Keratinocyte (primary cell): ENCODE data around the gene LRRC58. TPM values are rescaled to one million over a fixed set of nuclear protein-coding genes. Genes with fewer than 3 reads are reported as not detected.

ENCODE experiments used
- DNase-seq: peaks from one replicate; pipeline ENCODE4 v3.0.0-alpha.2; 2011; ENCODE audit warnings: low read depth, missing footprints, low spot score
- FAIRE-seq: peaks from 2 replicates; lab custom pipeline; 2011; peaks lifted over from hg19 to GRCh38; lab: Jason Lieb, UNC
- H2AFZ ChIP-seq: 2 replicates; pipeline ENCODE4 v1.6.0; 2012; ENCODE audit warnings: low read length, control low read depth, inconsistent platforms; ENCODE audit not compliant: control insufficient read depth
- H3K27ac ChIP-seq: 2 replicates; pipeline ENCODE4 v1.5.1; 2011; ENCODE audit warnings: low read length; ENCODE audit not compliant: control insufficient read depth, insufficient read depth
- H3K27me3 ChIP-seq: 3 replicates; pipeline ENCODE4 v1.6.0; 2011; ENCODE audit warnings: low read length; ENCODE audit not compliant: control insufficient read depth, insufficient read depth; ENCODE audit errors: extremely low read depth
- H3K36me3 ChIP-seq, 2 experiments: 2 replicates in 1 of 2; 3 replicates in 1 of 2; pipeline ENCODE4 v1.5.1; 2011; ENCODE audit warnings: low read length in 2 of 2, mild to moderate bottlenecking in 1 of 2; ENCODE audit not compliant: control insufficient read depth in 2 of 2, insufficient read depth in 2 of 2; ENCODE audit errors: extremely low read depth in 1 of 2
- H3K4me1 ChIP-seq: 3 replicates; pipeline ENCODE4 v1.5.1; 2011; ENCODE audit warnings: low read length; ENCODE audit not compliant: control insufficient read depth, insufficient read depth; ENCODE audit errors: extremely low read depth
- H3K4me2 ChIP-seq: 3 replicates; pipeline ENCODE4 v1.6.0; 2011; ENCODE audit warnings: low read depth, low read length; ENCODE audit not compliant: control insufficient read depth, insufficient read depth; ENCODE audit errors: extremely low read depth
- H3K4me3 ChIP-seq, 3 experiments: fragments of 200-600 bp in 1 of 3; sonication (generic) in 1 of 3; 2 replicates in 2 of 3; 3 replicates in 1 of 3; pipeline ENCODE4 v1.5.1; 2011 to 2016; ENCODE audit warnings: low read length in 3 of 3, mild to moderate bottlenecking in 3 of 3, control low read depth in 2 of 3, inconsistent platforms in 1 of 3, low read depth in 1 of 3, mixed read lengths in 1 of 3, mixed run types in 1 of 3, moderate library complexity in 1 of 3; ENCODE audit not compliant: control insufficient read depth in 2 of 3, insufficient read depth in 2 of 3; ENCODE audit errors: extremely low read depth in 1 of 3
- H3K79me2 ChIP-seq: 2 replicates; pipeline ENCODE4 v1.6.0; 2012; ENCODE audit warnings: low read length; ENCODE audit not compliant: control insufficient read depth, insufficient read depth
- H3K9ac ChIP-seq: 3 replicates; pipeline ENCODE4 v1.6.0; 2011; ENCODE audit warnings: low read length; ENCODE audit not compliant: control insufficient read depth, insufficient read depth; ENCODE audit errors: extremely low read depth
- H3K9me1 ChIP-seq: 3 replicates; pipeline ENCODE4 v1.6.0; 2011; ENCODE audit warnings: low read length; ENCODE audit not compliant: control insufficient read depth, insufficient read depth; ENCODE audit errors: extremely low read depth
- H3K9me3 ChIP-seq: 2 replicates; pipeline ENCODE4 v1.5.1; 2012; ENCODE audit warnings: low read depth, low read length; ENCODE audit not compliant: control insufficient read depth
- H4K20me1 ChIP-seq: 3 replicates; pipeline ENCODE4 v1.6.0; 2011; ENCODE audit warnings: low read length; ENCODE audit not compliant: control insufficient read depth, insufficient read depth; ENCODE audit errors: extremely low read depth
- CTCF ChIP-seq, 3 experiments: IDR thresholded peaks in 1 of 3; conservative IDR thresholded peaks in 1 of 3; optimal IDR thresholded peaks in 1 of 3; 2 replicates in 2 of 3; 3 replicates in 1 of 3; pipeline versions ENCODE3 to v1.5.1; 2011; ENCODE audit warnings: low read length in 3 of 3, mild to moderate bottlenecking in 3 of 3, moderate library complexity in 2 of 3, control low read depth in 1 of 3, inconsistent platforms in 1 of 3; ENCODE audit not compliant: insufficient read depth in 2 of 3; ENCODE audit errors: extremely low read depth in 1 of 3
- EZH2 ChIP-seq: IDR thresholded peaks from one replicate; pipeline ENCODE4 v1.6.1; 2012; ENCODE audit warnings: inconsistent platforms, mild to moderate bottlenecking, low read length, moderate library complexity
- dilution Hi-C: fragments of 300-500 bp; cut with MboI; formaldehyde crosslinking; loops from one replicate; pipeline ENCODE4 v1.7.0; 2020; ENCODE audit warnings: low sequenced_read_pairs; ENCODE audit not compliant: extremely low pct_ligation_motif_present
- polyA plus RNA-seq, 5 experiments: library from polyadenylated mRNA; depleted of rRNA in 3 of 5; stranded (reverse) in 3 of 5; stranded (forward) in 1 of 5; unstranded in 1 of 5; fragments of >200 nt; gene quantifications; 1 replicate in 1 of 5; 2 replicates in 3 of 5; 3 replicates in 1 of 5; pipeline versions ENCODE4 v1.2.1 to v1.2.3, GENCODE V29; 2011 to 2012; ENCODE audit warnings: missing spikeins in 2 of 5, low read depth in 1 of 5, low replicate concordance in 1 of 5

The LRRC58 gene
- polyA plus RNA-seq, 1 donor (not counting 4 experiments of a cell fraction or from before 2014, with no cell fraction given) = 17.4 TPM

DNA sequence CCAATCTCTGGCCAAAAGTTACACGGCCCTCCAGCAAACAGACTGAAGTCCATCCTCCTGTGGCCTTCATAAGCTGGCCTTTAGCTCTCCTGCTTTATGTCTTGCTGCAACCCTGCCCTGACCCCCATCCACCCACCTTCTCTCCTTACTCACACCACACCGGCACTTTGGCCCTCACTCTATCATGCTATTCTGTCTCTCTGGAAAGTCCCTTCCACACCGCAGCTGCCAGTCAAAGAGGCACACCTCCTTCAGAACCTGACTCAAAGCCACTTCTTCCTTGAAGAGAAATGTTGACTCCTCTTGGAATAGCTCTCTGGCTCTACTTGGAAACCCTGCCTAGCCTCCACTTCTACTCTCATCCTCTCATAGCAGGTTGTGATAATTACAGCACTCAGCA lies 68.6 kb downstream of the LRRC58 start:
- Histone ChIP-seq H3K9me3 (no peaks in the 10 kb centered on the region), H3K36me3 (no peaks in the 10 kb centered on the region), H4K20me1 (no peaks in the 10 kb centered on the region), H3K27ac (no peak overlapping the region), H3K9ac (no peak overlapping the region), H3K9me1 (no peaks in the 10 kb centered on the region), H3K27me3 (peaks cover 15% of the 10 kb centered on the region), H3K79me2 (no peaks in the 10 kb centered on the region), H3K4me1 (no peaks in the 10 kb centered on the region), H2AFZ (no peak overlapping the region), H3K4me3 (no peak overlapping the region), H3K4me2 (no peak overlapping the region)
- dilution Hi-C loops = no loop called here
- TF ChIP-seq CTCF (optimal IDR thresholded peaks at IDR 0.05 in 1 of 3, IDR thresholded peaks at IDR 0.05 in 1 of 3, conservative IDR thresholded peaks at IDR 0.05 in 1 of 3; ENCODE audit: extremely low read depth in 1 of 3, insufficient read depth in 2 of 3, low read length in 3 of 3) (no peak), EZH2 (no peak)
- FAIRE-seq = no peak
- DNase-seq = no peak

DNA sequence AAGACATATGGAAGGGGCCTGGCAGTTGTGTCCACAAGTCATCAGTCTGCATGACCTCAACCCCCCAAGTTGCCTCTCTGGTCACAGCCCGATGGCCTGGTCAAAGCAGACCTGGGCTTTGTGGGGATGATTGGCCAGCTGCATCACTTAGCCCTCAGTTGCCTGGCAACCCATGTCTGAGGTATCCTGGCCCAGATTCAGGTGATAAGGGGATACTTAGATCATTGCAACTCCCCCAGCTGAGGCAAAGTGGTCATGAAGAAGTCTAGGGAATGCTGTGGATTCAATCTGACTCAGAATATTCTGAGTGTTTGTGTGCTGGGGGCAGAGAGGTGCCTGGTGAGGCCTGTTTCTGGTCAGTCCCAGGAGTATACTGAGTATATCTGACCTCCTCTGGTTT lies 69.1 kb downstream of the LRRC58 start:
- H3K4me3 ChIP-seq = no peak overlapping the region
- no peaks in the 10 kb centered on the region for H3K9me3 ChIP-seq
- H3K36me3 ChIP-seq = no peaks in the 10 kb centered on the region
- no peak overlapping the region for H3K27ac ChIP-seq
- H3K4me2 ChIP-seq = no peak overlapping the region
- no peak overlapping the region for H2AFZ ChIP-seq
- no peaks in the 10 kb centered on the region for H3K9me1 ChIP-seq
- DNase-seq = no peak
- dilution Hi-C loops = no loop called here
- H3K79me2 ChIP-seq = no peaks in the 10 kb centered on the region
- FAIRE-seq = no peak
- no peak overlapping the region for H3K9ac ChIP-seq
- no peak for TF ChIP-seq CTCF (optimal IDR thresholded peaks at IDR 0.05 in 1 of 3, IDR thresholded peaks at IDR 0.05 in 1 of 3, conservative IDR thresholded peaks at IDR 0.05 in 1 of 3; ENCODE audit: extremely low read depth in 1 of 3, insufficient read depth in 2 of 3, low read length in 3 of 3)
- no peak for TF ChIP-seq EZH2
- H3K27me3 ChIP-seq = peaks cover 10% of the 10 kb centered on the region
- no peaks in the 10 kb centered on the region for H4K20me1 ChIP-seq
- H3K4me1 ChIP-seq = no peaks in the 10 kb centered on the region
